Liver (tissue), 9 donors: ENCODE data around the gene GPATCH2. TPM values are rescaled to one million over a fixed set of nuclear protein-coding genes. Genes with fewer than 3 reads are reported as not detected.

Experiments used
- DNase-seq: peaks from one replicate; pipeline ENCODE4 v3.0.0-alpha.2; 2017; ENCODE audit warnings: low spot score
- H3K27ac ChIP-seq, 2 donors: one replicate each; pipeline ENCODE4 v1.7.0; 2013; ENCODE audit warnings: inconsistent platforms in 2 of 2, low read length in 2 of 2, control low read depth in 1 of 2, low read depth in 1 of 2, mild to moderate bottlenecking in 1 of 2
- H3K27me3 ChIP-seq, 4 donors: one replicate each; pipeline versions ENCODE4 v1.6.1 to v1.7.0; 2013; ENCODE audit warnings: low read length in 3 of 4, inconsistent platforms in 1 of 4, mild to moderate bottlenecking in 1 of 4, moderate library complexity in 1 of 4; ENCODE audit not compliant: control insufficient read depth in 4 of 4, insufficient read depth in 4 of 4
- H3K36me3 ChIP-seq, 4 donors: one replicate each; pipeline versions ENCODE4 v1.6.1 to v1.7.0; 2013; ENCODE audit warnings: low read length in 3 of 4, mild to moderate bottlenecking in 3 of 4, low read depth in 1 of 4, moderate library complexity in 1 of 4; ENCODE audit not compliant: control insufficient read depth in 4 of 4, insufficient read depth in 3 of 4
- H3K4me1 ChIP-seq, 4 donors: one replicate each; pipeline versions ENCODE4 v1.6.1 to v1.7.0; 2013; ENCODE audit warnings: low read length in 3 of 4, mild to moderate bottlenecking in 3 of 4, moderate library complexity in 1 of 4; ENCODE audit not compliant: control insufficient read depth in 4 of 4, insufficient read depth in 4 of 4
- H3K4me3 ChIP-seq, 3 donors: one replicate each; pipeline versions ENCODE4 v1.6.1 to v1.7.0; 2013; ENCODE audit warnings: low read length in 3 of 3, control low read depth in 1 of 3, low read depth in 1 of 3, mild to moderate bottlenecking in 1 of 3
- H3K9ac ChIP-seq, 2 donors: one replicate each; pipeline ENCODE4 v1.7.0; 2013; ENCODE audit warnings: low read length in 2 of 2, mild to moderate bottlenecking in 2 of 2, moderate library complexity in 2 of 2, control low read depth in 1 of 2, low read depth in 1 of 2
- H3K9me3 ChIP-seq, 4 donors: one replicate each; pipeline versions ENCODE4 v1.6.1 to v1.7.0; 2013; ENCODE audit warnings: low read length in 3 of 4; ENCODE audit not compliant: control insufficient read depth in 4 of 4
- ATF3 ChIP-seq: IDR thresholded peaks from 2 replicates; pipeline ENCODE4 v1.6.1; 2016; ENCODE audit warnings: antibody characterized with exemption
- CTCF ChIP-seq: fragments of 150-350 bp; IDR thresholded peaks from 2 replicates; pipeline ENCODE4 v1.5.1; 2017; ENCODE audit warnings: improper control_type of control experiment, low read depth, low read length; ENCODE audit not compliant: missing input control
- EGR1 ChIP-seq, 2 donors: IDR thresholded peaks; 2 replicates each; pipeline ENCODE4 v1.6.1; 2016 to 2018; ENCODE audit warnings: antibody characterized with exemption in 2 of 2, low read depth in 2 of 2
- FOXA1 ChIP-seq: IDR thresholded peaks from 2 replicates; pipeline ENCODE4 v1.6.1; 2016; ENCODE audit warnings: antibody characterized with exemption
- FOXA2 ChIP-seq: IDR thresholded peaks from 2 replicates; pipeline ENCODE4 v1.6.1; 2016; ENCODE audit warnings: antibody characterized with exemption
- GABPA ChIP-seq, 2 donors: IDR thresholded peaks in 1 of 2; conservative IDR thresholded peaks in 1 of 2; 2 replicates each; pipeline ENCODE4 v1.6.1; 2016; ENCODE audit warnings: antibody characterized with exemption in 2 of 2, mild to moderate bottlenecking in 1 of 2, moderate library complexity in 1 of 2
- HNF4A ChIP-seq, 2 donors: conservative IDR thresholded peaks; 2 replicates each; pipeline ENCODE4 v1.6.1; 2016; ENCODE audit warnings: antibody characterized with exemption in 2 of 2, mild to moderate bottlenecking in 2 of 2
- HNF4G ChIP-seq: IDR thresholded peaks from 2 replicates; pipeline ENCODE4 v1.6.1; 2016; ENCODE audit warnings: antibody characterized with exemption
- JUND ChIP-seq, 2 donors: IDR thresholded peaks; 2 replicates each; pipeline ENCODE4 v1.6.1; 2016; ENCODE audit warnings: antibody characterized with exemption in 2 of 2
- MAX ChIP-seq: IDR thresholded peaks from 2 replicates; pipeline ENCODE4 v1.6.1; 2016; ENCODE audit warnings: antibody characterized with exemption
- NR2F2 ChIP-seq: IDR thresholded peaks from 2 replicates; pipeline ENCODE4 v1.6.1; 2016; ENCODE audit warnings: antibody characterized with exemption
- RAD21 ChIP-seq, 2 donors: IDR thresholded peaks; 2 replicates each; pipeline ENCODE4 v1.6.1; 2016; ENCODE audit warnings: antibody characterized with exemption in 2 of 2, mild to moderate bottlenecking in 2 of 2
- REST ChIP-seq: IDR thresholded peaks from 2 replicates; pipeline ENCODE4 v1.6.1; 2016; ENCODE audit warnings: antibody characterized with exemption, mild to moderate bottlenecking
- RXRA ChIP-seq, 2 donors: IDR thresholded peaks; 2 replicates each; pipeline ENCODE4 v1.6.1; 2017 to 2018; ENCODE audit warnings: antibody characterized with exemption in 2 of 2, mild to moderate bottlenecking in 1 of 2
- SP1 ChIP-seq: IDR thresholded peaks from 2 replicates; pipeline ENCODE4 v1.6.1; 2018; ENCODE audit warnings: antibody characterized with exemption, mild to moderate bottlenecking
- YY1 ChIP-seq: IDR thresholded peaks from 2 replicates; pipeline ENCODE4 v1.6.1; 2016; ENCODE audit warnings: antibody characterized with exemption, mild to moderate bottlenecking
- ZBTB33 ChIP-seq: IDR thresholded peaks from 2 replicates; pipeline ENCODE4 v1.6.1; 2016; ENCODE audit warnings: antibody characterized with exemption
- WGBS: extraction: QIAGEN DNeasy Blood & Tissue Kit; methylation state at CpG from one replicate; pipeline ENCODE4 v1.1.7; 2013; 5-methylcytosine and 5-hydroxymethylcytosine counted together
- polyA plus RNA-seq, 2 donors: library from polyadenylated mRNA; stranded (reverse) in 1 of 2; unstranded in 1 of 2; fragments of 200-250 nt in 1 of 2; fragments of >200 nt in 1 of 2; fragmentation: Nextera tagmentation in 1 of 2; extraction: Ambion mirVana in 1 of 2; gene quantifications; one replicate each; pipeline versions ENCODE4 v1.2.1 to v1.2.3, GENCODE V29; 2013 to 2015
- total RNA-seq, 2 donors: library from RNA; depleted of rRNA; stranded (reverse); fragments of >200 nt; gene quantifications; one replicate each; pipeline ENCODE4 v1.2.3, GENCODE V29; 2014
- donor health status: healthy.
- donor health status: healthy.
- donor health status: healthy.
- donor health status: healthy.
- donor health status: healthy.

The GPATCH2 gene
- total and polyA plus RNA-seq, 4 donors, result 1.6 to 11.2 (median 5.8) TPM

- Histone ChIP-seq H3K27me3 (no peaks in the 10 kb centered on the region), H3K4me1 (no peaks in the 10 kb centered on the region), H3K4me3 (no peak overlapping the region), H3K27ac (no peak overlapping the region), H3K36me3 (peaks cover 0 to 2% (median 1%) of the 10 kb centered on the region in 4 donors), H3K9me3 (no peaks in the 10 kb centered on the region), H3K9ac (no peak overlapping the region)
- no peak for TF ChIP-seq JUND (IDR thresholded peaks at IDR 0.05)
- no peak for TF ChIP-seq FOXA1
- no peak for TF ChIP-seq SP1
- TF ChIP-seq MAX, result no peak
- no peak for TF ChIP-seq RXRA (IDR thresholded peaks at IDR 0.05)
- TF ChIP-seq EGR1 (IDR thresholded peaks at IDR 0.05; ENCODE audit: low read depth in 2 of 2), result no peak
- no peak for TF ChIP-seq ZBTB33
- no peak for TF ChIP-seq NR2F2
- no peak for TF ChIP-seq HNF4A (conservative IDR thresholded peaks at IDR 0.05)
- no peak for TF ChIP-seq HNF4G
- no peak for TF ChIP-seq FOXA2
- no peak for TF ChIP-seq REST
- no peak for TF ChIP-seq GABPA (IDR thresholded peaks at IDR 0.05 in 1 of 2, conservative IDR thresholded peaks at IDR 0.05 in 1 of 2)
- TF ChIP-seq RAD21 (IDR thresholded peaks at IDR 0.05), result no peak
- TF ChIP-seq ATF3, result no peak
- no peak for TF ChIP-seq YY1
- DNase-seq, result no peak
- WGBS, result 85% methylated on average over 4 of the region's 4 CpGs
Observed at GRCh38 chr1:217435204-217435603, 195.7 kb downstream of the GPATCH2 start.

- no peak overlapping the region for H3K9ac ChIP-seq
- H3K4me3 ChIP-seq, result no peak overlapping the region
- WGBS, result 97% methylated on average over 4 of the region's 4 CpGs
- H3K9me3 ChIP-seq, result no peaks in the 10 kb centered on the region
- no peaks in the 10 kb centered on the region for H3K4me1 ChIP-seq
- H3K27ac ChIP-seq, result no peak overlapping the region
- DNase-seq, result no peak
- no peaks in the 10 kb centered on the region for H3K27me3 ChIP-seq
- peaks cover 0 to 2% (median 1%) of the 10 kb centered on the region in 4 donors for H3K36me3 ChIP-seq
- TF ChIP-seq ATF3 (no peak), EGR1 (IDR thresholded peaks at IDR 0.05; ENCODE audit: low read depth in 2 of 2) (no peak), JUND (IDR thresholded peaks at IDR 0.05) (no peak), FOXA2 (no peak), ZBTB33 (no peak), HNF4A (conservative IDR thresholded peaks at IDR 0.05) (no peak), NR2F2 (no peak), MAX (no peak), RAD21 (IDR thresholded peaks at IDR 0.05) (no peak), RXRA (IDR thresholded peaks at IDR 0.05) (no peak), CTCF (no peak), REST (no peak), SP1 (no peak), YY1 (no peak)
Observed at GRCh38 chr1:217433664-217434063, 197.2 kb downstream of the GPATCH2 start.
